Mammary epithelial cell (primary cell): Measurements from ENCODE around the gene GRIN3B.
A peak's percentile ranks its signal among the peaks of the same experiment; 100 is the strongest.

Experiments used
- EZH2 ChIP-seq: IDR thresholded peaks from 2 replicates; pipeline ENCODE4 v1.6.1; 2012; ENCODE audit warnings: low read length, inconsistent platforms, borderline replicate concordance
- TF ChIP-seq, protein P1 (sequence below), 2 donors: IDR thresholded peaks in 1 of 2; conservative IDR thresholded peaks in 1 of 2; 2 replicates each; pipeline ENCODE4 v1.5.1; 2011 to 2012; ENCODE audit warnings: inconsistent platforms in 2 of 2, low read length in 2 of 2, mild to moderate bottlenecking in 2 of 2, control low read depth in 1 of 2, low read depth in 1 of 2; ENCODE audit not compliant: insufficient read depth in 1 of 2; ENCODE audit errors: extremely low read depth in 1 of 2

DNA sequence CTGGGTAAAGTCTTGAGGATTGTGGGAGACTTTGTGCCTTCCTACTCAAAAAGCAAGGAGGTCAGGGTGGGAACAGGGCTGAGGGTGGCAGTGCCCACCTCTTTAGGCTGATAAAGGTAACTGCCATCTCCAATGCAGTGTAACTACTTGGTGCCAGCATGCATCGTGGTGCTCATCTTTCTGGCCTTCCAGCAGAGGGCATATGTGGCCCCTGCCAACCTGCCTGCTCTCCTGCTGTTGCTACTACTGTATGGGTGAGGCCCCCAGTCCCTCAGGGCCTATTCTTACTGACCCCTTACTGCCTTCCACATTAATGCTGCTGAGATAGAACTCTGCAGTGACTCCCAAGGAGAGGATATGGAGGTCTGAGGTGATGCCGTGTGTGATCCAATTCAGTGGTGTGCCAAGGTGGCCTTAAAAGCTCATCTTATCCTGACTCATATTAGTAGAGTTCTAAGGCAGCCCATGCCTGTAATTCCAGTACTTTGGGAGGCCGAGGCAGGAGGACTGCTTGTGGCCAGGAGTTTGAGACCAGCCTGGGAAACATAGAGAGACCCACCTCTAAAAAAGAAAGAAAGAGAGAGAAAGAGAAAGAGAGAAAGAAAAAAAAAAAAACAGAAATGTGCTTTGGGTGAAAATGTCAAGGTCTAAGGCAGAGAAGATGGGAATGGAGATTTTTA is 57.1 kb downstream of the GRIN3B start:
- no peak for TF ChIP-seq EZH2
- TF ChIP-seq, protein P1, sequence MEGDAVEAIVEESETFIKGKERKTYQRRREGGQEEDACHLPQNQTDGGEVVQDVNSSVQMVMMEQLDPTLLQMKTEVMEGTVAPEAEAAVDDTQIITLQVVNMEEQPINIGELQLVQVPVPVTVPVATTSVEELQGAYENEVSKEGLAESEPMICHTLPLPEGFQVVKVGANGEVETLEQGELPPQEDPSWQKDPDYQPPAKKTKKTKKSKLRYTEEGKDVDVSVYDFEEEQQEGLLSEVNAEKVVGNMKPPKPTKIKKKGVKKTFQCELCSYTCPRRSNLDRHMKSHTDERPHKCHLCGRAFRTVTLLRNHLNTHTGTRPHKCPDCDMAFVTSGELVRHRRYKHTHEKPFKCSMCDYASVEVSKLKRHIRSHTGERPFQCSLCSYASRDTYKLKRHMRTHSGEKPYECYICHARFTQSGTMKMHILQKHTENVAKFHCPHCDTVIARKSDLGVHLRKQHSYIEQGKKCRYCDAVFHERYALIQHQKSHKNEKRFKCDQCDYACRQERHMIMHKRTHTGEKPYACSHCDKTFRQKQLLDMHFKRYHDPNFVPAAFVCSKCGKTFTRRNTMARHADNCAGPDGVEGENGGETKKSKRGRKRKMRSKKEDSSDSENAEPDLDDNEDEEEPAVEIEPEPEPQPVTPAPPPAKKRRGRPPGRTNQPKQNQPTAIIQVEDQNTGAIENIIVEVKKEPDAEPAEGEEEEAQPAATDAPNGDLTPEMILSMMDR (conservative IDR thresholded peaks at IDR 0.05 in 1 of 2, IDR thresholded peaks at IDR 0.05 in 1 of 2; ENCODE audit: extremely low read depth in 1 of 2, insufficient read depth in 1 of 2, low read depth in 1 of 2, low read length in 2 of 2), result peak in 1 of 2 donors; percentile 22
